Measurements from ENCODE around the gene NUDT14.

- no peak for TF ChIP-seq GATA3 (IDR thresholded peaks at IDR 0.05; ENCODE audit: low read depth, low read length)
- no peak for TF ChIP-seq GATA2 (IDR thresholded peaks at IDR 0.05; ENCODE audit: low read depth, low read length)
Observed at GRCh38 chr14:105223260-105223659, 42.1 kb upstream of the NUDT14 start.

All from SH-SY5Y (cell line).